GM10266 (cell line): ENCODE data around the gene ZBTB42.
A peak's percentile ranks its signal among the peaks of the same experiment; 100 is the strongest.
"Not testable (repeated sequence)": the region's sequence is repeated elsewhere in the genome, so short reads cannot be mapped to it uniquely, and the experiment has no call there.

ENCODE experiments used
- DNase-seq: peaks from one replicate; pipeline ENCODE4 v3.0.0; 2012; ENCODE audit errors: extremely low spot score
- TF ChIP-seq, protein P1 (sequence below): IDR thresholded peaks from 2 replicates; pipeline ENCODE4 v1.5.1; 2012; ENCODE audit warnings: mild to moderate bottlenecking, low read depth; ENCODE audit not compliant: control insufficient read depth, insufficient read depth; ENCODE audit errors: missing control alignments

The ZBTB42 gene

DNA sequence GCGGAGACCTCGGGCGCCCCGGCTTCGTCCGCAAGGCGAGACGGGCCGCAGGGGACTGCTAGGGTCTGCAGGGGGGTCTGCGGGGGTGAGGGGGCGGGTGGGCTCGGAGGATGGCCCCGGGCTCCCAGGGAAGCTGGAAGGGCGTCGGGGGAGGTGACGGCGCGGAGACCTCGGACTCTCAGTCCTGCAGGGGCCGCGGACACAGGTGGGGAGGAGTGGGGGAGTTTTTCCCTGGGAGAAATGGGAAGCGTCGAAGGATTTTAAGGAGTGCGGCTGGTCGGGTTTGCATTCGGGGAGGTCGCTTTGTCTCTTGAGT is 25.9 kb downstream of the ZBTB42 start:
- DNase-seq = no peak
- TF ChIP-seq, protein P1, sequence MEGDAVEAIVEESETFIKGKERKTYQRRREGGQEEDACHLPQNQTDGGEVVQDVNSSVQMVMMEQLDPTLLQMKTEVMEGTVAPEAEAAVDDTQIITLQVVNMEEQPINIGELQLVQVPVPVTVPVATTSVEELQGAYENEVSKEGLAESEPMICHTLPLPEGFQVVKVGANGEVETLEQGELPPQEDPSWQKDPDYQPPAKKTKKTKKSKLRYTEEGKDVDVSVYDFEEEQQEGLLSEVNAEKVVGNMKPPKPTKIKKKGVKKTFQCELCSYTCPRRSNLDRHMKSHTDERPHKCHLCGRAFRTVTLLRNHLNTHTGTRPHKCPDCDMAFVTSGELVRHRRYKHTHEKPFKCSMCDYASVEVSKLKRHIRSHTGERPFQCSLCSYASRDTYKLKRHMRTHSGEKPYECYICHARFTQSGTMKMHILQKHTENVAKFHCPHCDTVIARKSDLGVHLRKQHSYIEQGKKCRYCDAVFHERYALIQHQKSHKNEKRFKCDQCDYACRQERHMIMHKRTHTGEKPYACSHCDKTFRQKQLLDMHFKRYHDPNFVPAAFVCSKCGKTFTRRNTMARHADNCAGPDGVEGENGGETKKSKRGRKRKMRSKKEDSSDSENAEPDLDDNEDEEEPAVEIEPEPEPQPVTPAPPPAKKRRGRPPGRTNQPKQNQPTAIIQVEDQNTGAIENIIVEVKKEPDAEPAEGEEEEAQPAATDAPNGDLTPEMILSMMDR = no peak

DNA sequence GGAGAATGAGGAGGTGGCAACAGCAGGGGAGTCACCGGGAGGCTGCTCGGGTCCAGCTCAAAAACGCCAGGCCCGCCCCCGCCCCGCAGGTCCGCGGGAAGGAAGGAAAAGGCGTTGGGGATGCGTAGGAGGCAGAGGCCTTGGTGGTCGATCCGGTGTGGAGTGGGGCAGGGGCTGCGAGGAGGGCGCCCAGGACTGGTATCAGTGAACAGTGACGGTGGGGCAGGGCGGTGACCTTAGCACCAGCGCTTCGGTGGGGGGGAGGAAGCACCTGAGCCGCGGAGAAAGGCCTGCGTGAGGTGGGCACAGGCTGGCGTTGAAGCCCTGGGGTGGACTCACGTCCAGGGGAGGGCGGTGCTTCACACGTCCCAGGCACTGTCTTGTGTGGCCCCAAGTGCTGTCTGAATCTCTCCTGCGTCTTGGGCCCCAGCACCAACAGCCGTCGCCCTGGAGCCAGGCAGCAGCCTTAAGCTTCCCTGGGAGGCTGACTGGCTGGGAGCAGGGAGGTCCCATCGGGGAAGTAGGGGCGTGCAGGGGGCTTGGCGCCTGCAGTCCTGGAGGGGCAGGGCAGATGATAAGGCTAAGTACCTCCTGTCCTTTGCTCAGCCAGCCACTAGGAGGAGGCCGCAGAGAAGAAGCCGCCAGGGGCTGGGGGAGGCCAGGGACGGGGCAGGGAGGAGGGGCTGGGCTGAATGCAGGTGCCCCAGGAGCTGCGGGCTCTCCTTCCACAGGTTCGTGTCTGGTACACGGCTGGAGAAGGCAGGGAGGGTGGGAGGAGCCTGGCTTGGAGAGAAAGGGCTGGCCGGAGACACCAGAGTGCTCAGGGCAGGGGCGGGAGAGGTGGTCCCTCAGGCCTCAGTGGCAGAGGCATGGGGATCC is 26.5 kb downstream of the ZBTB42 start:
- TF ChIP-seq, protein P1 = peak; percentile 46
- peak; percentile 83 for DNase-seq

GRCh38 chr14:104830781-104831180 is 29.9 kb downstream of the ZBTB42 start:
- TF ChIP-seq, protein P1 = no peak
- no peak for DNase-seq

GRCh38 chr14:104836171-104836935 is 35.5 kb downstream of the ZBTB42 start:
- DNase-seq = not testable (repeated sequence)

- no peak for DNase-seq
- TF ChIP-seq, protein P1 = no peak
Observed at GRCh38 chr14:104841730-104842129, 40.8 kb downstream of the ZBTB42 start.

DNA sequence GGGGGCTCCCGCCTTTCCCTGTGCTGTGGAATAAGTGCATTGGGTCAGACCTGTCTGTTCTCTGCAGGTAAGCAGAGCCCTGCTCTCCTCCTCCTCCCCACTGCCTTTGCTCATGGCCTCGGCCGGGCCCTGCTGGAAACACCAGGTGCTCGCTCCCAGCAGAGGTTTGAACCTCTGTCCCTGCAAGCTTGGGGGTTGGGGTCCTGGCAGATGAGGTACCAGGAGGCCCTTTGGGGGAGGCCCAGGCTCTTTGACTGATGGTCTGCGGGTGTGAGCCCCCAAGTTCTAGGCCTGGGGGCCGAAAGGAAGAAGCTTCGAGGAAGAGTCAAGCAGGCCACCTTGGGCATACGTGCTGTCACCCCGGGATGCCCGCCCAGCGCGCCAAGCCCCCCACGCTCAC is 42.1 kb downstream of the ZBTB42 start:
- DNase-seq = no peak
- TF ChIP-seq, protein P1 = no peak

GRCh38 chr14:104843442-104844305 is 42.8 kb downstream of the ZBTB42 start:
- DNase-seq = no peak

More at GRCh38 chr14:104843442-104844305, 42.8 kb downstream of the ZBTB42 start:
- TF ChIP-seq, protein P1 = no peak
